TTC549 (cell line): ENCODE measurements around the gene NFASC.

ENCODE experiments used
- FAIRE-seq: peaks from 2 replicates; lab custom pipeline; 2012; peaks lifted over from hg19 to GRCh38; lab: Jason Lieb, UNC

The NFASC gene

DNA sequence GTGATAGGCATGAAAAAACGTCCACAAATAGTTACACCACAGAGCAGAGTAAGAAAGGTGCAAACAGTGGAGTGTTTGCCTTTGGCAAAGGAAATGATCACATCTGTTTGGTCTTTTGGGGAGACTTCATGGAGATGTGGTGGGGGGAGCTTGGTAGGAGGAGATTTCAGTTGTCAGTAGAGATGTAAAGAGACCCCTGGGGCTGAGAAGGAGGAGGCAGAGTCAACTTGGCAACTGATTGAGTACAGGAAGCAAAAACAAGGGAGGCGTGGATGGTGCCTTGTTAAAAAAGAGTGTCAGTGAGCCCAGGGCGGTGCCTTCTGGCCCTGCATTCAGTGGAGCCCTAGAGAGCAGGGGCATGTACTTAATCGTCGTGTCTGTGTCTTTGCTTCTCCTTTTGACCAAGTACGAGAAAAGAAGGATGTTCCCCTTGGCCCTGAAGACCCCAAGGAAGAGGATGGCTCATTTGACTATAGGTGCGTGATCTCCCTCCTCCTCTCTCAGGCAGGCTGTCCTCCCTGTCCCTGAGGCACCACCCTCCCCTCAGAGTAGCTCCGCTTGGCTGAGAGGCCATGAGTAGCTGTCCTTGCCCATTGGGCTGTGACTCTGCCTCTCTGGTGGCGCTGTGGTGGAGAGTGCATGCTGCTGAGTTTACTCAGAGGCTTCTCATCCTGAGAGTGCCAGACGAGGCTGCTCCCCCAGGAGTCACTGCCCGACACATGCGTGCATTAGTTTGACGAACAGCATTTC lies 141.9 kb downstream of the NFASC start:
- no peak for FAIRE-seq

DNA sequence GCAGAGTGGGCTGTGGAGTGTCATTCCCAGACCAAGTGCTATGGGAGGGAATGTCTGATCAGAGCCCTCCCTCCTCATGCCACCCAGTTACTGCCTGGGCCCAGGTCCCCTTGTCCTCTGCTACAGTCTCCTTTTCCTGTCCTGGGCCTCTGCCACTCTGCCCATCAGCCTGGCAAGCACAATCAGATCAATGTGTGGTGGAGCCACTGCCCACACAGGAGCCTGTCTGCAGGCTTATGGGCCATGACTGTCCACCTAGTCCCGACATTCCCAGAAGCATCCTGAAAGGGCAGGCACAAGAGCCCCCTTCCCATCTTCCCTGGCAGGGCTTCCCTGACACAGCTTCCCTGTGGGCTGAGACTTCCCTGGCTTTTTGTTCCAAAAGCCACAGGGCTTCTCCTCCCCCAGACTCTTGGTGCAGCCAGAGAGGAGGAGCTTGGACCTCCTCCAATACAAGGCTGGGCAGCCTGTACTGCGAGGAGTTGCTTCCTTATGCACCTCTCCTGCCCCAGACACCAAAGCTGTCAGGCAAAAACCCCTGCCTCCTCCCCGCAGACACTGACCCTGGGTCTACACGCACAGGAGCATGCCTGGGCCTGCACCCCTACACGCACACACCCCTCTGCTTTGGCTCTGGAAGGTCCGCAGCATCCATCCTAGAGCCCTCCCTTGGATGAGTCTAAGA lies 143.2 kb downstream of the NFASC start:
- FAIRE-seq = no peak

DNA sequence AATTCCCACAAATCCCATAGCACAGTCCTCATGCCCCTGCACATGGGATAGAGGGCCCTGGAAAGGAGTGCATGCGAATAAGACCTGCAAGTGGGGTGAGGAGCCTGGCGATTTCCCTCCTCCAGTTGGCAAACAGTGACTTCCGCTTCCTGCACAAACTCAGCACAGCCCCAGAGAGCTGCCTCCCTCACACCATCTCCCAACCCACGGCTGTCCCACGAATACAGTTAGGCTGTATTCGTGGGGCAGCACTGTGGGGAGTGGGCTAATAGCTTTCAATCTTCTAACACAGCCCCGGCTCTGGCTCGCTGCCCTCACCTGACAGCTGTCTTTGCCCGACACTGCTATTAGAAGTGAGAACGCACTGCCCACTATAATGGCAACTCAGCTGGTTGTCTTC lies 144.1 kb downstream of the NFASC start:
- no peak for FAIRE-seq

DNA sequence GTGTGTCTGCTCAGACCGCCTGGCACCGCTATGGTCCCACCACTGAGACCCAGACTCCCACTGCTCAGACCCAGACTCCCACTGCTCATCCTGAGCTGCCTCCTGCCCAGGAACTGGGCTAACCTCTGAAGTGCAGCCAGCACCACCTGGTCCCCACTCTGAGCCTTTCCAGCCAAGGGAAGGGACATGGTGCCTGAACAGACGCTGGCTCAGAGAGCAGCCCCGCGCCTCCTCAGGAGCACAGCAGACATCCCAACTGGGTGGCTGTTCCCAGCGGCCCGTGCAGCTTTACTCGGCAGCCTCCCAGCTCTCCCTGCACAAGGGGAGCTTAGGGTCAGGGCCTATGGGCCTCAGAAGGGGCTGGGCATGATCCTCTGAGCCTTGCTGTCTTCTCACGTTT lies 144.6 kb downstream of the NFASC start:
- FAIRE-seq = no peak

DNA sequence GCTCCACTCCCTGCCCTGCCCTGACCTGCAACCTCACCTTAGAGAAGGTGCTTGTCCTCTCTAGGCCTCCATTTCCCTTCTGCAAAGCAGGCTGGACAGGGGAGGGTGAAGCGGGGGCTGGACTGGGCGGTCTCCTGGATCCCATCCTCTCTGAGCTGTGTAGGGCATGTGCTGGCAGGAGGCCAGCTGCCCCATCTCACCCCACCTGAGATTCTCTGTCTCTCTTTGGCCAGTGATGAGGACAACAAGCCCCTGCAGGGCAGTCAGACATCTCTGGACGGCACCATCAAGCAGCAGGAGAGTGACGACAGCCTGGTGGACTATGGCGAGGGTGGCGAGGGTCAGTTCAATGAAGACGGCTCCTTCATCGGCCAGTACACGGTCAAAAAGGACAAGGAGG lies 145.4 kb downstream of the NFASC start:
- no peak for FAIRE-seq

DNA sequence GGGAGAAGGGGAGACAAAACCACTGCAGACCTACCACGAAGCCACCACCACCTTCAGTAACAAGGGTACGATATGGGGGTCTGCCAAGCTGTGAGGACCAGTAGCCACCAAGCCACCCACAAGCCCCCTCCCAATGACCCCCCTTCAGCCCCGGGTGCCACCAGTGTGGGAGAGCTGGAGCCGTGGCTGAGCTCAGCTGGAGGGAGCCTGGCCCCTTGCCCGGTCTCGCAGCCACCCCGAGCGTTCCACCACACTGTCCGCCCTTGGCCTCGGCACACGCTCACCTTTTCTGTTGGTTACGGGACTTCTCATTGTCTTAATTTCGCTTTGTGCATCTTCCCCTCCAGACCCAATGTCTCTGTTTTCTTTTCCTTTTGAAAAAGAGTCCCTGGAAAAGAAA lies 145.9 kb downstream of the NFASC start:
- no peak for FAIRE-seq

DNA sequence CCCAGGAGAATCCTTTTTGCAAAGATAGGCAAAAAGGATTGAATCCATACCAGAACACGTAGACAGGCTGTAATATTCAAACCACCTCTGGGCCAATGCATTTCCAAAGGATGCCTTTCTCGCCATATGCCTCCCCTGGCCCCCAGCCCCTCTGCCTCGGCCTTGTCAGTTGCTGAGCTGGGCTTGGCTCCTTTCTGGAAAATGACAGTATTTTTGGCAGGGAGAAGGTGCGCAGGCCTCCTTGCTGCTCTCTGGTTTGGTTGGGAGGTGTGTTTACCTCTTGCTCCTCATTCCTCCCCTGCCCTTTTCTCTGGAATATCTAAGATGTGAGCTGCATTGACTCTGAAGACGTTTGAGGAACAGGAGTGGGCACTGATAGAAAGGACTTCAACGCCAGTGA lies 146.3 kb downstream of the NFASC start:
- FAIRE-seq = no peak

DNA sequence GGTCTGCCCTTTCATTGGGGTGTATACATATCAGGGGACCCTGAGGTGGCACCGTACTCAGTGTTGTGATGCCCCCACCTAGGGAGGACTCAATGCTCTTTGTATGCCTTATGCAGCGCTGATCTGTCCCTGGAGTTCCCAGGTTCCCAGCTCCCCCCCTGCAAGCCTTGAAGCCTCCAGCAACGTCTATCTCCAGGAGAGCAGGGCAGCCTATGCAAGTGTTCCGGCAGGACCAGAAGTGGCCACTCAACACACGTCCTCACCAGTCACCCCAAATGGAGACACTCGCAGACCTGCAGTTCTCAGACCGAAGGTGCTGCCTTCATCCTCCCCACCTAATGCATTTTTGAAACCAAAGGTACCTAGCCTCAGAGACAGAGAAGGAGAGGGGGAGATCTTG lies 147.1 kb downstream of the NFASC start:
- FAIRE-seq = no peak

DNA sequence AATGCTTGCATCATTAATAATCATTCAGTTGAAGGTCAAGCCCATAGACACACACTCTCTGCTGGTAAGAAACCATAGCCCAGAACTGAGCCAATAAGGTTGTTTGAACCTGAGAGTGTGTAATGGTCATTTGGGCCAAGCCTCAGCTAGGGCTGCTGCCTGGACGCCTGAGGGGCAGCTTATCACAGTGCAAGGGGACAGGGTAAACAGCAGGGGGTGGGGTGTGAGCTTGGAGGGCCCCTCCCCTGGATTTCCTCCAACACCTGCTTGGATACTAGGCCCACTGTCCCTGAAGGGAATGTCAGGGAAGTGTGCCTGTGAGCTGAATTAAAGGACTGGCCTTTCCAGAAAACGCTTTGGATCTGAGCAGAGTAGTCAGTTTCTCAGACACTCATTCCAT lies 147.7 kb downstream of the NFASC start:
- FAIRE-seq = no peak

DNA sequence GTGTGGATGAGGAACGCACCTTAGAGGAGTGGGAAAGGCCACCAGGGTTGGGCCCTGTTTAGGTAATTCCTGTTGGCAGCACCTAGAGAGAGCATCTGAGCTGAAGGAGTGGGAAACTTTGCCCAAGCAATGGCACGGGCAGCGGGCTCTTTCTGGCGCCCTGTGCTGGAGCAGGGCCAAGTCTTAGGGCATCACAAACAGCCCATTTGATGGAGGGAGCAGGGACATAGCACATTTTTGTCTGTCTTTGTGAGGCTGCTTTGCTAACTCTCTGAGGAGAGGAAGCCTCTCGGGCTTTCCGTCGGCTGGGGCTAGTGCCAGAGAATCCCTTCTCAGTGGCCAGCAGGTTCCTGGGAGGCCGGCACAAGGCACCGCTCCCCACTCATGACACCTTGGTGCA lies 149.8 kb downstream of the NFASC start:
- no peak for FAIRE-seq

DNA sequence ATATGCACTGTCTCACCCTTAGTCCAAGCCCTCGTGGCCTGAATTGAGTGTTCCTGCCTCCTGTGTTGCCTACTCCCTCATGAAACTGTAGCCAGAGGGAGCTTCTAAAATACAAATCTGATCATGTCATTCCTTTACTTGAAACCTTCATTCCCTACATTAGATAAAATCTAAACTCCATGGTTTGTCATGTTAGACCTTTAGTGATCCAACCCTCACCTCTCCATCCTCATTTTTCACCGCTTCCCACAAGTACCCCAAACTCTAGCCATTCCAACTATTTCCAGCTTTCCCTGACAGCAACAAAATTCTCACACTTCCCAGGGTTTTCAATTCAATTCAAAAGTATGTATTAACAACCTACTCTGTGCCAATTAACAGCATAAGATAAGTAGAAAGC lies 154.0 kb downstream of the NFASC start:
- no peak for FAIRE-seq

DNA sequence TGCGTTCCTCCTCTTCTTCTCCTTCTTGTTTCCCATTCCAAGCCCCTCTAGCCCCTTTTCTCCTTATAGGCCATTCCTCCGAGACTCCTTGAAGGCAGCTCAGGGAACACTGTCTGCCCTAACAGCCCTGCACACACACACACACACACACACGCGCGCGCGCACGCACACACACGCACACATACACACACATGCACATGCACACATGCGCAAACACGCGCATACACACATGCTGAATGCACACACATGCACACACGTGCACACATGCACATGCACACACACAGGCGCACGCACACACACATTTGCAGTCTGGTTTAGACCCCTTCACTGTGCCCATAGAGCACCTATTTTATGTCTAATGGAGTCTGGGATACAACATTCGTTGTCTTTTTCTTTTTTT lies 154.6 kb downstream of the NFASC start:
- FAIRE-seq = no peak

DNA sequence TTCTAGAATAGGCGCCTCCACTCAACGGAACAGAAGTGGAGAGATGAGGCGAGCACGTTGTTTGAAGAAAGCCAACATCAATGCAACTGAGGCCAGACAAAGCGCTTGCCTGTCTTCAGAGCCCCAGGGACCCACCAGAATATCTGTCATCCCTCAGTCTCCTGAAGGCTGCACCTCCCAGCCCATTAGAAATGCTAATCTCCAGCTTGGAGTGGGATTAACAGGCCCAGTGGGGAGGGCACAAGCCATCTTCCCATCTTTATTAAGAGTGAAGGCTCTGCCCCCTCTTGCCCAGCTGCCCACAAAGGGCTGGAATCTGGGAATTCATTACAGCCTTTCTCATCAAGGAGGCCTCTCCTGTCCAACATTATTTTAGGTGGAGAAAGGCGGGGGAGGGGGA lies 155.5 kb downstream of the NFASC start:
- FAIRE-seq = no peak

DNA sequence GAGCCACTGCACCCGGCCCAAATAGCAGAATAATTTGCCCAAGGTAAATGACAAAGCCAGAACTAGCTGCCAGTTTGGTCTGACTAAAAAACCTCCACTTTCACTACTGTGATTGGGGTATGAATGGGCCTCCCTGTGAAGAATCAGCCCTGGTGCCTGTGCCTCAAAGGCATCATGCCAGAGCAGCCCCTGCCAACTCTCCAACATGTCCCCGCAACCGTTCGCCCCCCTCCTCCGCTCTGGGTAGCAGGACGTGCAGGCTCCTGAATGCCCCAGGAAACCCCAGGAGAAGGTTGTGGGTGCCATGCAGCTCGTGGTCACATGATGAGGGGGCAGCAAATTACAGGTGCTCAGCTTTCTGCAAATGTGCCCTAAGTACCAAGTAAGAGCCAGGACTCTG lies 157.7 kb downstream of the NFASC start:
- FAIRE-seq = no peak

DNA sequence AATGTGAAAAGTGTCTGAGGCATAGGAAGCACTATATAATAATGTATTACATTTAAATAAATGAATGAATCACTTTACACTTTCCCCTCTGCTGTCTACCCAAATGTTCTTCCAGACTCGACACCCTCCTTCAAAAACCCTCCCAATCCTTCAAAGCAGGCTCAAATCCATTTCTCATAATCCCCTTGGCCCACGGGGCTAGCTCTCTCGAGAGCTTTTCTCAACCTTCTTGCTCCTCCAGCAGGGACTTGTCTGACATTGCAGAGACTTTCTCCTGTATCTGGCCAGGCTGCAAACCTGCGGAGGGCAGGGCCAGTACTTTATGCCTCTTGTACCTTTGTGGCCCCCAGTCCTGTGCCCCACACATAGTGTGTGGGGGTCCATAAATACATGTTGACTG lies 158.3 kb downstream of the NFASC start:
- no peak for FAIRE-seq

DNA sequence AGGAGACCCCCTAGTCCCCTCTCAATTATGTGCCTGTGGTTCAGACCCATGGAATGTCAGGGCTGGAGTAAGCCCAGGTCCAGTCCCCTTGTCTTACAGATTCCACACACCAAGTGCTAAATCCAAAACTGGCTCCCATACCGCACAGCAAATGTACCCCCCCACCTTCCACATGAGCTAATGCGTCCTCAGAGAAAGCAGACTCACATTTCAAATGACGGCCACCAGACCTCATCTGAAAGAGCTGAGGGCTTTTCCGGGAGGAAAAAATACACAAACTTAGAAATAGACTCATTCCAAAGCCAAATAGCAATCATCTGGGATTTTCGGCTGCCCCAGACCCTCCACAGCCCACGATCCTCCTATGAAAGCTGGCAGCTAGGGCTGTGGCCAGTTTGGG lies 159.6 kb downstream of the NFASC start:
- FAIRE-seq = no peak

DNA sequence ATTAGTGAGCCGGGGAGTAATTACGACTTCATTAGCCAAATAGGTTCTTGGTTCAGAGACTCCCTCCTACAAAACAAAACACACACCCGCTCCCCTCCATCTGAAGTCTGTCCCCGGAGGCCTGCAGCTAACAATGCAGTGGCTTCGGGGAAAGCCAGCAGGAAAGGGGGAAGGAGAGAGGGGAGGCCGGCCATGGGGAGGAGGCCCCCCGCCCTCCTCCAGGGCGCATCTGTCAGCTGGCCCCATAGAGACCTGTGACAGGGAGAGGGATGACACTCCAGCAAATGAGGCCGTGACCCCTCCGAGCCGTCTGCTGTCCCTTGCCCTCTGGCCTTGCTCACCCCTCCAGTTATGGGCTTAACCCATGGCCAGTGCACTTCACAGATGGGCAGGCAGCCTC lies 160.2 kb downstream of the NFASC start:
- FAIRE-seq = no peak

DNA sequence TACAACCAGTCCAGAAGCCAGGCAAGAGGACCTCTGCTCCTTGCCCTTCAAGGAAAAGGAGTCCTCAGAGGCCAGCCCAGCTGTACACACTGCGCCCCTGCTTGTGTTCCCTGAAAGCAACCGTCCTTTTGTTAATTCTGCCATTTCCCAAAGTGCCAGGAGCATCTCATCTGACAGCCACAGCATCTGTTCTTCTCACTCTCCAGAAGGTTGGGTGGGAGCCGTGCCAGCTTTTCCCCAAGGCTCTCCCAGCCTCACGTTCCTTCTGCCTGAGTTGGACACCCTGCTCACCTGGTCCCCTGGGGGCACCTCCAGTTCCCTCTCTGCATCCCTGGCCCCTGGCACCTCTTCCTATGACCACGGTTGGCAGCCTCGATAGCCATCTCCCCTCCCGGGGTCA lies 161.8 kb downstream of the NFASC start:
- FAIRE-seq = no peak

DNA sequence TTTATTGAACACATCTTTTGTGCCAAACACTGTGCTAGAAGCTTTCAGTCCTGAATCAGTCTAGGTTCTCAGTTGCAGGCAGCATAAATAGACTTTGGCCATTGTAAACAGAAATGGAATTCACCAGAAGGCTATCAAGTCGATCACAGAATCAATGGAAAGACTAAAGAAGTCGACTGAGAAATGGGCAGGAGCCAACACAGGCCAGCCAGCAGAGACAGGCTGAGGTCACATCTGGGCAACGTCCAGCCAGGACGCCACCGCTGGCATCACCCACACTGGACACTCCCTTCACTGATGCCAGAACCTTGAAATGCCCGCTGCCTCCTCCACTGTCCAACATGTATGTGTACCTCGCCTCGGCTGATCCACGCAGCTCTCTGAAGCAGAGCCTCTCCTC lies 166.9 kb downstream of the NFASC start:
- FAIRE-seq = no peak

DNA sequence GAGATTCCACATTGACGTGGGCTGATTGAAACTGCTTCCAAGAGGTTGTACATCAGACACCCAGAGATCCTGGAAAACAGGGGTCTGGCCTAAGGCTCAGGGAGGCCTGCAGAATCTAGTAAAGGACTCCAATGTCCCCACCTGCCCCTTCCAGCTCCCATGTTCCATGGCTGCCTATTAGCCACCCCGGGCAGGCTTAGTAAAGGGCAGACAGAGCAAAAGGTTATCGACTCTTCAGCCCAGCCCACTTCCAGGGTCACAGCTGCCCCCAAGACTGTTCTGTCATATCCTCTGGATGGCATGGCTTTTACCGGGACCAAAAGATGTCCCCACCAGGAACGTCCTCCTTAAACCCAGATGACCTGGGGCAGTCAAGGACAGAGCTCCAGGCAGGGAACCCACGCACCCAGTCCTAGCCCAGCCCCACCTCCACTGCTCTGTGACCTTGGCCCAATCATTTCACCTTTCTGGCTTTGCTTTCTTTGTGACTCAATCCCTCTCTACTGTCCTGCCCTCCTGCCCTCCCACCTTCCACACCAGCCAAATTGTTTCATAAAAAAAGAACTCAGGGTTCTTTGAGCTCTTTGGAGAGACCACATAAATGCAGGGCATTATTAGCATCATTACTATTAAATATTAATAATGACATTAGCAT lies 167.6 kb downstream of the NFASC start:
- FAIRE-seq = no peak

DNA sequence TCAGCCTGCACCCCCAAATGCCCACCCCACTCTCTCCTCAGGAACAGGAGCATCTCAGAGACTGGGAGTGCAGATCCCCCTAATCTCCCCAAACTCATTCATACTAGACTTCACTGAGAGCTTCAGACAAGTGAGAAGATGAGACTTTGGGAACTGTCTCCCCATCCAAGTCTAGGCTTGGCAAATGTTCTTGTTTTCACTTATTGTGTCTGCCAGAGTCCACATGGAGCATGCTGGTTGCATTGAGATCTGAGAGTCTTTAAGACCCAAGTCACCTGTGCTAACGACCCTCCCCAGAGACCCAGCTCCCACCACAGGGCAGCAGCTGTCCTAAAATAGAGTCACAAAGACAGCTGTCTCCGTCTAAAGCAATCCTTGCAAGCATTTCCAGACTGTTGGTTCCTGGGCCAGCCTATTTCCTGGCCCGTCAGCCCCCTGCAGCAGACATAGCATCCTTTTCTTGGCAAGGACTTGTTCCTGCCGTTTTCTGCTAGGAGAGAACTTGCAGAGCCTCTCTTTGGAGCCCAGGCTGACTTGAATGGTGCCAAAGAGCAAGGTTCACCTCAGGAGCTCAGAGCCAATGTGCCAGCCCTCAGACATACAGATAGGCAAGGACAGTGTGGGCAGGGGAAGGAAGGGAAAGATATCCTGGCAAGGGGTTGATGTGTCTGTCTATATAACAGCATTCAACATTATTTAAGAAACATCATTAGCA lies 170.5 kb downstream of the NFASC start:
- no peak for FAIRE-seq

DNA sequence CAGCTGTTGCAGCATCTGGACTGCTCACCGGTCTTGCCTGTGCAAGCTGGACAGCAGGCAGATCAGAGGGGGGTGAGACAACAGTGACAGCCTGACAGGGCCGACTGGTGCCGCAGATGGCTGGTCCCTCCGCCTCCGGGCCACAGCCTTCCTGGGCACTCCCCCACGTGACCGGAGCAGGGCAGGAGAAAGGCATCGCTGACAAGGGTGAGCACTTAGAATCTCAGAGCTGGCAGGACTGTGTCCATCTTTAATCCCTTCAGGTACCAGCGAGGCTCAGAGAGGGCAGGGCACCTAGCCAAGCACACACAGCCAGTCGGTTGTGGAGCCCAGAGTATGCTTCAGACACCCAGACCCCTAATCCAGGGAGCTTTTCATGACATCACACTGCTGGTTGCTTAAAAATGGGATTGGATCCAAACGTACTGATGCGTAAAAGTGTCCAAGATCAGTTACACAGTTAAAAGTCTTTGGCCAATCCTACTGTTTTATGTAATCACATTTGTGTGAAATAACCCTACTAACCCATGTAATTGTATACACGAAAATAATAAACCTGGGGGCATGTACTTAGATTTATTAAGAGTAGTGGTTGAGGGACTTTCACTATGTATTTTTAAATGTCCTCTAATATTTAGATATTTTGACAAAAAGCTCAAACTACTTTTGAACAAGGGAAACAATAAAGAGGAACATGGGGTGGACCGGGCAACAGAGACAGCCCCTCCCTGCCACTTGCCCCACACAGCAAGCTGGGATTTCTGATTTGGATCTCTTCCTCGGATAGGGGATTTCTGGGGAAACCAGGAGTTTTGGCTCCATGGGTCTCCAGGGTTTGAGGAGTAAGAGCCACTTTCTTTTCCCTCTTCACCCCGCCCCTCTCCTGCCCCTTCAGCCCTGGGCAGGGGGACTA lies 171.6 kb downstream of the NFASC start:
- no peak for FAIRE-seq
